Epithelial cell of esophagus (primary cell): ENCODE measurements around the gene GPR146.

Experiments
- DNase-seq: peaks from one replicate; pipeline ENCODE4 v3.0.0; 2010; ENCODE audit warnings: low read depth
- H3K4me3 ChIP-seq: 2 replicates; pipeline ENCODE4 v1.5.1; 2011; ENCODE audit warnings: mild to moderate bottlenecking, low read length, control low read depth
- CTCF ChIP-seq: IDR thresholded peaks from 2 replicates; pipeline ENCODE4 v1.5.1; 2011; ENCODE audit warnings: low read depth, mild to moderate bottlenecking, low read length, control low read depth, inconsistent platforms; ENCODE audit not compliant: insufficient read depth; ENCODE audit errors: missing control alignments

GPR146 gene

GRCh38 chr7:1055491-1055955 is 11.2 kb downstream of the GPR146 start:
- no peak overlapping the region for H3K4me3 ChIP-seq
- DNase-seq = no peak
- no peak for TF ChIP-seq CTCF

- peak; percentile 49 for DNase-seq
- H3K4me3 ChIP-seq = no peak overlapping the region
- TF ChIP-seq CTCF = no peak
These were observed 11.8 kb downstream of the GPR146 start for GRCh38 chr7:1055956-1056784.

- DNase-seq = no peak
- TF ChIP-seq CTCF = no peak
- no peak overlapping the region for H3K4me3 ChIP-seq
These were observed 12.6 kb downstream of the GPR146 start for GRCh38 chr7:1056785-1057410.

- no peak overlapping the region for H3K4me3 ChIP-seq
- no peak for TF ChIP-seq CTCF
- no peak for DNase-seq
These were observed 13.3 kb downstream of the GPR146 start for GRCh38 chr7:1057416-1058291.

GRCh38 chr7:1058311-1058710 is 14.0 kb downstream of the GPR146 start:
- TF ChIP-seq CTCF = no peak
- H3K4me3 ChIP-seq = no peak overlapping the region
- no peak for DNase-seq

GRCh38 chr7:1058821-1059199 is 14.5 kb downstream of the GPR146 start:
- TF ChIP-seq CTCF = no peak
- H3K4me3 ChIP-seq = no peak overlapping the region
- DNase-seq = no peak
